LNCAP (cell line): ENCODE measurements around the gene ITPRIP.

Experiments
- TF ChIP-seq, protein P1 (sequence below): fragments of 450-650 bp; IDR thresholded peaks from 2 replicates; pipeline ENCODE4 v1.5.1; 2017; ENCODE audit warnings: mild to moderate bottlenecking

Gene ITPRIP

DNA sequence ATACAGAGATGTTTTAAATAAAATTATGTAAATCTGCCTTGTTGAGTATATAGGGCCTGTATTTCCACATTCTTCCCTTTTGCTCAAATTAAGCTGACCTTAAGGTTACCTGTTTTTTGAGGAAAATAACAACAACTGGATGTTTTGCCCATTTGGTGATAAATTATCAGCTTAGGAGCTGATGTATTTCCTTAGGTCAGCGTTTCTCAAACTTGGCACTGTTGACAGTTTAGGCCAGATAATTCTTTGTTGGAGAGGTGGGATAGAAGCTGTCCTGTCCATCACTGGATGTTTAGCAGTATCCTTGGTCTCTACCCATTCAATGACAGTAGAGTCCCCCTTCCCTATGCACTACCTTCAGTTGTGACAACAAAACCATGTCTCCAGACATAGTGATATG, 62.1 kb downstream of the ITPRIP start:
- TF ChIP-seq, protein P1, sequence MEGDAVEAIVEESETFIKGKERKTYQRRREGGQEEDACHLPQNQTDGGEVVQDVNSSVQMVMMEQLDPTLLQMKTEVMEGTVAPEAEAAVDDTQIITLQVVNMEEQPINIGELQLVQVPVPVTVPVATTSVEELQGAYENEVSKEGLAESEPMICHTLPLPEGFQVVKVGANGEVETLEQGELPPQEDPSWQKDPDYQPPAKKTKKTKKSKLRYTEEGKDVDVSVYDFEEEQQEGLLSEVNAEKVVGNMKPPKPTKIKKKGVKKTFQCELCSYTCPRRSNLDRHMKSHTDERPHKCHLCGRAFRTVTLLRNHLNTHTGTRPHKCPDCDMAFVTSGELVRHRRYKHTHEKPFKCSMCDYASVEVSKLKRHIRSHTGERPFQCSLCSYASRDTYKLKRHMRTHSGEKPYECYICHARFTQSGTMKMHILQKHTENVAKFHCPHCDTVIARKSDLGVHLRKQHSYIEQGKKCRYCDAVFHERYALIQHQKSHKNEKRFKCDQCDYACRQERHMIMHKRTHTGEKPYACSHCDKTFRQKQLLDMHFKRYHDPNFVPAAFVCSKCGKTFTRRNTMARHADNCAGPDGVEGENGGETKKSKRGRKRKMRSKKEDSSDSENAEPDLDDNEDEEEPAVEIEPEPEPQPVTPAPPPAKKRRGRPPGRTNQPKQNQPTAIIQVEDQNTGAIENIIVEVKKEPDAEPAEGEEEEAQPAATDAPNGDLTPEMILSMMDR: no peak

DNA sequence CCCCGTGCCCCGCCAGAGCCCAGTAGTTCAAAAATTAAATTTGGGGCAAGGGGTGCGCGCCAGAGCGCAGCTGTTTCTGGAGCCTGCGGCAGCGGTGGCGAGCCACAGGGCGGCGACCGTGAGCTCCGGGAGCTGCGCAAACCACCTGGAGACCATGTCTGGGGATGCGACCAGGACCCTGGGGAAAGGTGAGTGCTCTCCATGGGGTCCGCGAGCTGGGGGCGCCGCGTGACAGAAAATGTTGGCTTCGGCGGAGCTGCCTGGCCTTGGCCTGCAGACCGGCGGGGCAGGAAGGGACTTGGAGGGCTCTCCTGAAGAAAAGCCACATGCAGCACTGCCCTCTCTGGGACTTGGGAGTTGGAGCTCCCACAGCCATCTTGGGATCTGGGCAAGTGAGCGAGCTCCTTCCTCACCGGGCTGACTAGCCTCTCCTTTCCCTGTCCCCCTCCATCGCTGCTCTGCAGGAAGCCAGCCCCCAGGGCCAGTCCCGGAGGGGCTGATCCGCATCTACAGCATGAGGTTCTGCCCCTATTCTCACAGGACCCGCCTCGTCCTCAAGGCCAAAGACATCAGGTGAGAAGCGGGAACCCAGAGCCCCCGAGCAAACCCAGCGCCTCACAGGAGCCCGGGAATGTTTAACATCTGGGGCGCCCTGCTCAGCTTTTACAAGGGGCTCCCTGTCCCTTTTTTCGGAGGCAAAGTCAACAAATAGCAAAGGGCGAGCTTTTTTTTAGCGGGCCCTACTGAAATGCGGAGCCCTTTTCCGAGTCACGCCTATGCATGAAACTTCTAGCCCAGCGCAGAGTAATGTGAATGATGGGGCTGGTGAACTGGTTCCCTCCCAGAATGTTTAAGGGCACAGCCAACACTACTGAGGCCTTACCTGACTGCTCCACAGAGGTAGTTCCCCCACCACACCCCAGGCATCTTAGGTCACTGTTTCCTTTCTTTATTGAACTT, 63.2 kb downstream of the ITPRIP start:
- TF ChIP-seq, protein P1: no peak

DNA sequence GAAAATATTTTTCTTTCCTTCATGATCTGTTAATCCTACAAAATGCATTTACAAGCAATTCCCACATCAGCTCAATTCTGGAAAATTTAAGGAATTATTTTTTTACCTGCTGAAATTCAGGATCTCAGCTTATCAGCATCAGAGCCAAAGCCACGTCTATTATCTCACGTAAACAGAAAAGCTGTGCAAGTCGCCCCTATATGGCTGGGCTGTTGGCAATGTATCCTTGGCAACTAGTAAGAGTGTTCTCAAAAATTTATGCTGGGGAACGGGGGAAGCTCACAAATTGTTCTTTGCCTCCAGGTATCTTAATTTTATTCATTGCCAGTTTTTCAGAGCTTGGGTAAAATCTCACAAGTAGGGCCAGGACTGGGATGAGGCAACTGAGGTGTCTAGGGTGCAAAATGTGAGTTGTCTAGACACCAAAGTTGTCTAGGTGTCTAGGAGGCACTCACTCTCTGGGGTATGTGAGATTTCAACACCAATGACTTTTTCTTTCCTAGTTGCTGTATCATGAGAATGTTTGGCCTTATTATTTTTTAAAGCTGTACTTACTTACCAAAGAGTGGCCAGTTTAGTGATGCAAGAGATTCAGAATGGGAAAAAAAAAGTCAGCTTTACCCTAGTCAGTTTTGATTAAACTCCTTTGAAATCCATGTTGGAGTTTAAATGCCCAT, 64.2 kb downstream of the ITPRIP start:
- TF ChIP-seq, protein P1: no peak

DNA sequence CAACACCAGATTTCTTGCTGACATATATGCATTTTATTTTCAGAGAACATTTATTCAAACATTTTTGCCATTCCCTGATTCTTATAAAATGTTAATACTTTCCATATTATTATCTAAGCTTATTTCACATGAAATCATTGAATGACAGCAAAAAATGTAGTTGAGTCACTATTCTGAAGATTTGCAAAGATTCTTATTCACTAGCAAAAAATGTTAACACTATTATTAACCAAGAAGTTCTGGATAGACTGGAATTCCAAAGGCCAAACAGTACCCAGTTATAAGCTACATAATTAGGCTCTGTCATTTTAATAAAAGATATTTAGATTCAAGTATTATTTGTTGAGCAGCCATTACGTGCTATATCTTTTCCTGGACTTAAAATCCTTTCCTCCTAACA, 65.0 kb downstream of the ITPRIP start:
- TF ChIP-seq, protein P1: no peak

DNA sequence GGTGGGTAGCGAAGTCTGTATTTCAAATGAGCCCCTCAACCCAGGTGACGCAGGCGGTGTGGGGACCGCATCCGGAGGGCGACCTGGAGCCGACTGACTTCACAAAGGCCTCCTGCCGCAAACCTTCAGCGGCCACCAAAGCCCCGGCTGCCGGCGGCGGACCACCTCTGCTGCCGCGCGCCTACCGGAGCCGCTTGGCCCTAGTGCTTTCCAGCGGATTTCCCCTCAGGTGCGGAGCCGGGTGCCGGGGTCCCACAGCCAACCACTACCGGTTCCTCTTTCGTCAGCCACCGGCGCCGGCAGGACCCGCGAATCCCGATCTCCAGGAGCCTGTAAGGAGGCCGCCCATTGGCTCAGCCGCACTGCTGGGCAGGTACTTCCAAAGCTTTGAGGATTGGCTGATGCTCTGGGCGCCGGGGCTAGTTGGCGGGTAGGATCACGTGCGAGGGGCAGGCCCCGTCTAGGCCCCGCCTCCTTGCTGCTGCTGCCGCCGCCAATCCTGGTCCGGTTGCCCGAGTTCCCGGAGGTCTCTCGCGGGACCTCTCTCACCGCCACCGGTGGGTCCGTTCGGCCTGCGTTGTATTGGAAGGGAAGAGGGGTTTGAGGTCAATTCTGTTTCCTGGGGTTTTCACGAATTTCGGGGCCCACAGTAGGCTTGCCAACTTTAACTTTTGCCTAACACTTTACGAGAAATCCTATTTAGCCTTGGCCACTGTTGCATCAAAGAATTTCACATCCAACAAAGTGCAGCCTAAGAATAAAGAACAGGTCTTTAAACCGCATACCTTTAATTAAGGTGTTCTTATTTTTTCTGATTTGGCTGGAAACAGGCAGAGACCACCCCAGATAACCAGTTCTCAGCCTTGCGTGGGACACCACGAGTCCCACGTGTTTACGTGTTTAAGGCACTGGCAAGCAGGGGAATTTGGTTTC, 69.3 kb downstream of the ITPRIP start, which contains the start of gene GSTO2:
GSTO2 (plus strand) TSS at position 472 of the 933 bp plus-strand sequence. CDS start 5,732 bp downstream, outside the sequence.
- TF ChIP-seq, protein P1: no peak

DNA sequence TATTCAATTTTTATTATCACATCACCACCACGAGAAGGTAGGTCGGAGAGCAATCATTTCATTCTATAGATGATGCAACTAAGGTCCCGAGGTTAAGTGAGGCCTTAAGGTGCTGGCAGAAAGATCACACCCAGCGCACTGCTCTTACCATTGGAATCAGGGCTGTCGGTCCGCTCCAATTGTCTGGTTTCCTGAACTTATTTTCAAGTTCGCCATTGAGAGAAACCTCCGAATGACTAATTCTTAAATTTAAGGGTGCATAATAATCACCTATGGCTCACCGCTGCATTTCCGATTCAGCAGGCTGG, 69.9 kb downstream of the ITPRIP start:
- TF ChIP-seq, protein P1: no peak
